ENCODE measurements around the gene UBE4B.
"Not testable (repeated sequence)": the region's sequence is repeated elsewhere in the genome, so short reads cannot be mapped to it uniquely, and the experiment has no call there.

The UBE4B gene

GRCh38 chr1:10045480-10046355, 13.0 kb downstream of the UBE4B start:
- no peak for DNase-seq

- no peak for DNase-seq
These were observed 13.8 kb downstream of the UBE4B start for GRCh38 chr1:10046356-10047085.

- no peak for DNase-seq
These were observed 15.8 kb downstream of the UBE4B start for GRCh38 chr1:10048601-10049000.

- no peak for DNase-seq
These were observed 17.9 kb downstream of the UBE4B start for GRCh38 chr1:10050611-10051010.

GRCh38 chr1:10051656-10052055, 18.9 kb downstream of the UBE4B start:
- DNase-seq, result no peak

GRCh38 chr1:10052347-10052746, 19.6 kb downstream of the UBE4B start:
- DNase-seq, result no peak

GRCh38 chr1:10054465-10054864, 21.7 kb downstream of the UBE4B start:
- peak in 1 of 2 donors; percentile 39 for DNase-seq

- DNase-seq, result no peak
These were observed 23.8 kb downstream of the UBE4B start for GRCh38 chr1:10056599-10056987.

GRCh38 chr1:10057343-10057742, 24.6 kb downstream of the UBE4B start:
- DNase-seq, result peak in 1 of 2 donors; percentile 26

- DNase-seq, result no peak
These were observed 25.0 kb downstream of the UBE4B start for GRCh38 chr1:10057796-10058195.

- DNase-seq, result no peak
These were observed 26.6 kb downstream of the UBE4B start for GRCh38 chr1:10059342-10059718.

GRCh38 chr1:10060311-10061100, 27.7 kb downstream of the UBE4B start:
- DNase-seq, result no peak

- no peak for DNase-seq
These were observed 28.5 kb downstream of the UBE4B start for GRCh38 chr1:10061276-10061675.

GRCh38 chr1:10063878-10064277, 31.1 kb downstream of the UBE4B start:
- DNase-seq, result no peak

GRCh38 chr1:10064416-10065343, 31.9 kb downstream of the UBE4B start:
- DNase-seq, result no peak

GRCh38 chr1:10065344-10065685, 32.6 kb downstream of the UBE4B start:
- peak; percentile 37 to 48 for DNase-seq

GRCh38 chr1:10065760-10066159, 33.0 kb downstream of the UBE4B start:
- no peak for DNase-seq

GRCh38 chr1:10068605-10069294, 36.0 kb downstream of the UBE4B start:
- no peak for DNase-seq

GRCh38 chr1:10070206-10070605, 37.4 kb downstream of the UBE4B start:
- DNase-seq, result no peak

- DNase-seq, result no peak
These were observed 38.9 kb downstream of the UBE4B start for GRCh38 chr1:10071640-10072039.

GRCh38 chr1:10073371-10073770, 40.6 kb downstream of the UBE4B start:
- not testable (repeated sequence) for DNase-seq
